ENCODE results near the gene CD28.

- TF ChIP-seq, protein P1, sequence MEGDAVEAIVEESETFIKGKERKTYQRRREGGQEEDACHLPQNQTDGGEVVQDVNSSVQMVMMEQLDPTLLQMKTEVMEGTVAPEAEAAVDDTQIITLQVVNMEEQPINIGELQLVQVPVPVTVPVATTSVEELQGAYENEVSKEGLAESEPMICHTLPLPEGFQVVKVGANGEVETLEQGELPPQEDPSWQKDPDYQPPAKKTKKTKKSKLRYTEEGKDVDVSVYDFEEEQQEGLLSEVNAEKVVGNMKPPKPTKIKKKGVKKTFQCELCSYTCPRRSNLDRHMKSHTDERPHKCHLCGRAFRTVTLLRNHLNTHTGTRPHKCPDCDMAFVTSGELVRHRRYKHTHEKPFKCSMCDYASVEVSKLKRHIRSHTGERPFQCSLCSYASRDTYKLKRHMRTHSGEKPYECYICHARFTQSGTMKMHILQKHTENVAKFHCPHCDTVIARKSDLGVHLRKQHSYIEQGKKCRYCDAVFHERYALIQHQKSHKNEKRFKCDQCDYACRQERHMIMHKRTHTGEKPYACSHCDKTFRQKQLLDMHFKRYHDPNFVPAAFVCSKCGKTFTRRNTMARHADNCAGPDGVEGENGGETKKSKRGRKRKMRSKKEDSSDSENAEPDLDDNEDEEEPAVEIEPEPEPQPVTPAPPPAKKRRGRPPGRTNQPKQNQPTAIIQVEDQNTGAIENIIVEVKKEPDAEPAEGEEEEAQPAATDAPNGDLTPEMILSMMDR (IDR thresholded peaks at IDR 0.05; ENCODE audit: borderline replicate concordance, extremely low read depth, low read length, poor library complexity, severe bottlenecking): no peak
- TF ChIP-seq EZH2 (IDR thresholded peaks at IDR 0.05; ENCODE audit: borderline replicate concordance, low read depth, low read length, severe bottlenecking): no peak
These were observed 45.3 kb downstream of the CD28 start for GRCh38 chr2:203751685-203752271.

Measured in DND-41 (cell line).